ENCODE data around the gene TRPM7. TPM values are rescaled to one million over a fixed set of nuclear protein-coding genes. Genes with fewer than 3 reads are reported as not detected.

TRPM7 gene
- total RNA-seq, 2 experiments from 2014 or later: 29.0 to 30.0 TPM

- Histone ChIP-seq H3K4me3 (ENCODE audit: low read length) (peak overlapping the region; percentile 81), H3K9me3 (ENCODE audit: control insufficient read depth in 1 of 2, insufficient read depth in 1 of 2, low read length in 2 of 2) (no peaks in the 10 kb centered on the region), H3K27ac (ENCODE audit: low read depth in 1 of 2, low read length in 2 of 2) (peak overlapping the region; percentile 92 to 95), H3K27me3 (ENCODE audit: control insufficient read depth in 1 of 2, insufficient read depth in 2 of 2, low read length in 2 of 2) (no peaks in the 10 kb centered on the region), H3K4me1 (ENCODE audit: insufficient read depth, low read length) (peaks cover 39% of the 10 kb centered on the region), H3K36me3 (ENCODE audit: insufficient read depth, low read length) (peaks cover 13% of the 10 kb centered on the region)
- Mint-ChIP-seq H3K4me3 (peak overlapping the region; percentile 100), H3K27me3 (no peaks in the 10 kb centered on the region), H3K4me1 (ENCODE audit: low read depth) (peaks cover 68% of the 10 kb centered on the region), H3K9me3 (no peaks in the 10 kb centered on the region), H3K36me3 (ENCODE audit: low read depth) (peaks cover 52% of the 10 kb centered on the region), H3K27ac (peak overlapping the region; percentile 98)
- DNase-seq (peak; percentile 24 to 93 (median 60)), ATAC-seq (ENCODE audit: poor library complexity) (peak; percentile 73)
- ChIA-PET POLR2A (interaction anchor here (0.5 to 2.3 kb wide), 8 partner anchors 79 to 1530 kb away, joined by 3 to 16 read pairs (median 4); partner anchors contain the start of genes COPS2, GABPB1 and SPPL2A), CTCF (interaction anchor here (1.5 kb wide), 1 partner anchor 10 kb away, joined by 5 read pairs; no protein-coding TSS in a partner anchor)
- intact Hi-C loops (cut with DNase I, micrococcal nuclease): loop anchor here (1.0 to 10.0 kb wide), 7 partner anchors 79 to 1811 kb away; partner anchors contain the start of genes SPPL2A (in 2 of the 2), AP4E1 (in 1 of the 2), EID1 (in 1 of the 2) and SECISBP2L (in 1 of the 2)
- TF ChIP-seq CTCF (IDR thresholded peaks at IDR 0.05): no peak
Observed at GRCh38 chr15:50685976-50686468, 575 bp downstream of the TRPM7 start.

- peak in 2 of 14 experiments; percentile 5 to 23 for DNase-seq
- H3K9me3 ChIP-seq (ENCODE audit: control insufficient read depth in 1 of 2, insufficient read depth in 1 of 2, low read length in 2 of 2): no peaks in the 10 kb centered on the region
- peaks cover 39% of the 10 kb centered on the region for H3K4me1 ChIP-seq (ENCODE audit: insufficient read depth, low read length)
- no peaks in the 10 kb centered on the region for H3K27me3 ChIP-seq (ENCODE audit: control insufficient read depth in 1 of 2, insufficient read depth in 2 of 2, low read length in 2 of 2)
- peak overlapping the region; percentile 92 to 95 for H3K27ac ChIP-seq (ENCODE audit: low read depth in 1 of 2, low read length in 2 of 2)
- peaks cover 13% of the 10 kb centered on the region for H3K36me3 ChIP-seq (ENCODE audit: insufficient read depth, low read length)
- TF ChIP-seq CTCF (IDR thresholded peaks at IDR 0.05): no peak
- Mint-ChIP-seq H3K27ac (peak overlapping the region; percentile 98), H3K4me1 (ENCODE audit: low read depth) (peaks cover 71% of the 10 kb centered on the region), H3K27me3 (no peaks in the 10 kb centered on the region), H3K9me3 (no peaks in the 10 kb centered on the region), H3K36me3 (ENCODE audit: low read depth) (peaks cover 53% of the 10 kb centered on the region), H3K4me3 (peak overlapping the region; percentile 100)
- ATAC-seq (ENCODE audit: poor library complexity): no peak
- peak overlapping the region; percentile 81 for H3K4me3 ChIP-seq (ENCODE audit: low read length)
- ChIA-PET CTCF (interaction anchor here (1.5 kb wide), 1 partner anchor 9 kb away, joined by 5 read pairs; no protein-coding TSS in a partner anchor), POLR2A (interaction anchor here (0.5 to 2.3 kb wide), 5 partner anchors 79 to 1530 kb away, joined by 3 to 16 read pairs (median 5); partner anchors contain the start of genes COPS2, GABPB1 and SPPL2A)
- intact Hi-C loops (cut with DNase I, micrococcal nuclease): loop anchor here in 1 of 2 experiments (2.0 to 10.0 kb wide), 5 partner anchors 191 to 1811 kb away; partner anchors contain the start of genes EID1, SECISBP2L and USP8
Observed at GRCh38 chr15:50685191-50685975, 1.2 kb downstream of the TRPM7 start.

- CTCF ChIA-PET: no interaction called here
- H3K4me3 ChIP-seq (ENCODE audit: low read length): no peak overlapping the region
- Mint-ChIP-seq H3K9me3 (no peaks in the 10 kb centered on the region), H3K27me3 (no peaks in the 10 kb centered on the region), H3K36me3 (ENCODE audit: low read depth) (peaks cover 49% of the 10 kb centered on the region), H3K27ac (peak overlapping the region; percentile 69), H3K4me1 (ENCODE audit: low read depth) (peaks cover 59% of the 10 kb centered on the region), H3K4me3 (peak overlapping the region; percentile 54)
- intact Hi-C loops (cut with DNase I, micrococcal nuclease): loop anchor here in 1 of 2 experiments (10.0 kb wide), 2 partner anchors 1637 to 1807 kb away; partner anchors contain the start of genes EID1 and SECISBP2L
- no peaks in the 10 kb centered on the region for H3K27me3 ChIP-seq (ENCODE audit: control insufficient read depth in 1 of 2, insufficient read depth in 2 of 2, low read length in 2 of 2)
- no peak for ATAC-seq (ENCODE audit: poor library complexity)
- peaks cover 16% of the 10 kb centered on the region for H3K36me3 ChIP-seq (ENCODE audit: insufficient read depth, low read length)
- H3K27ac ChIP-seq (ENCODE audit: low read depth in 1 of 2, low read length in 2 of 2): no peak overlapping the region
- peaks cover 50% of the 10 kb centered on the region for H3K4me1 ChIP-seq (ENCODE audit: insufficient read depth, low read length)
- no peak for DNase-seq
- POLR2A ChIA-PET: no interaction called here
- TF ChIP-seq CTCF (IDR thresholded peaks at IDR 0.05): no peak
- no peaks in the 10 kb centered on the region for H3K9me3 ChIP-seq (ENCODE audit: control insufficient read depth in 1 of 2, insufficient read depth in 1 of 2, low read length in 2 of 2)
Observed at GRCh38 chr15:50681467-50681866, 5.1 kb downstream of the TRPM7 start.

Measured in CD4-positive, alpha-beta T cell (primary cell).